Activated naive CD8-positive, alpha-beta T cell treated with anti-CD3 and anti-CD28 coated beads, Interleukin-2, amount 10 ng/mL, durations not matched to agents 7 days and 5 days (primary cell): ENCODE data around the gene SLC8B1. TPM values are rescaled to one million over a fixed set of nuclear protein-coding genes. Genes with fewer than 3 reads are reported as not detected.

Experiments used
- ATAC-seq: fragments of 150-1000 bp; cut with Tn5 transposase; one replicate; pipeline ENCODE4 v1.10.0; 2021; ENCODE audit warnings: low read depth, moderate library complexity
- POLR2A ChIA-PET: fragments of 350-600 bp; sonication (Branson Sonifier 250); formaldehyde crosslinking; loops from one replicate; lab custom pipeline; 2021; ENCODE audit warnings: antibody characterized with exemption; lab: Charles Lee
- DNase-seq: peaks from one replicate; pipeline ENCODE4 v3.0.0; 2021
- H3K27ac Mint-ChIP-seq: one replicate; pipeline ENCODE4 v1.8.0; 2022; ENCODE audit warnings: mild to moderate bottlenecking, mixed read lengths
- H3K27me3 Mint-ChIP-seq: one replicate; pipeline ENCODE4 v1.8.0; 2022; ENCODE audit warnings: mild to moderate bottlenecking, moderate library complexity, mixed read lengths
- H3K36me3 Mint-ChIP-seq: one replicate; pipeline ENCODE4 v1.8.0; 2021; ENCODE audit warnings: mild to moderate bottlenecking, mixed read lengths
- H3K4me1 Mint-ChIP-seq: one replicate; pipeline ENCODE4 v1.8.0; 2021; ENCODE audit warnings: mixed read lengths
- H3K4me3 Mint-ChIP-seq: one replicate; pipeline ENCODE4 v1.8.0; 2022; ENCODE audit warnings: mild to moderate bottlenecking, moderate library complexity, mixed read lengths
- H3K9me3 Mint-ChIP-seq: one replicate; pipeline ENCODE4 v1.8.0; 2021; ENCODE audit warnings: mixed read lengths
- total RNA-seq, 2 experiments: library from RNA; stranded (reverse); gene quantifications; one replicate each; pipeline ENCODE4 v1.2.3, GENCODE V29; 2021

The SLC8B1 gene
- total RNA-seq, 2 experiments from 2014 or later, result 42.1 to 42.4 TPM

GRCh38 chr12:113261847-113262470 is 73.0 kb downstream of the SLC8B1 start:
- Mint-ChIP-seq H3K4me3 (peak overlapping the region; percentile 71), H3K36me3 (peaks cover 22% of the 10 kb centered on the region), H3K4me1 (peaks cover 48% of the 10 kb centered on the region), H3K27me3 (no peaks in the 10 kb centered on the region), H3K9me3 (no peaks in the 10 kb centered on the region), H3K27ac (peak overlapping the region; percentile 92)
- POLR2A ChIA-PET, result interaction anchor here (1.1 to 2.4 kb wide), 3 partner anchors 11 to 54 kb away, joined by 3 to 13 read pairs (median 3); partner anchors contain the start of gene TPCN1
- ATAC-seq, result peak; percentile 88
- DNase-seq, result no peak

- H3K9me3 Mint-ChIP-seq, result no peaks in the 10 kb centered on the region
- no peak overlapping the region for H3K4me3 Mint-ChIP-seq
- DNase-seq (no peak), ATAC-seq (no peak)
- H3K27ac Mint-ChIP-seq, result no peak overlapping the region
- H3K36me3 Mint-ChIP-seq, result peaks cover 15% of the 10 kb centered on the region
- POLR2A ChIA-PET, result interaction anchor here (0.7 to 2.4 kb wide), 3 partner anchors 38 to 282 kb away, joined by 3 to 13 read pairs (median 5); partner anchors contain the start of genes OAS2 and TPCN1
- no peaks in the 10 kb centered on the region for H3K27me3 Mint-ChIP-seq
- H3K4me1 Mint-ChIP-seq, result peaks cover 44% of the 10 kb centered on the region
Measured at GRCh38 chr12:113260636-113261300, 74.1 kb downstream of the SLC8B1 start.

- POLR2A ChIA-PET, result interaction anchor here (1.0 to 2.4 kb wide), 2 partner anchors 38 to 52 kb away, joined by 3 to 13 read pairs; partner anchors contain the start of gene TPCN1
- H3K4me1 Mint-ChIP-seq, result peaks cover 42% of the 10 kb centered on the region
- H3K27ac Mint-ChIP-seq, result peak overlapping the region; percentile 54
- ATAC-seq (no peak), DNase-seq (no peak)
- no peak overlapping the region for H3K4me3 Mint-ChIP-seq
- H3K27me3 Mint-ChIP-seq, result no peaks in the 10 kb centered on the region
- H3K36me3 Mint-ChIP-seq, result peaks cover 14% of the 10 kb centered on the region
- H3K9me3 Mint-ChIP-seq, result no peaks in the 10 kb centered on the region
Measured at GRCh38 chr12:113260127-113260526, 74.8 kb downstream of the SLC8B1 start.

GRCh38 chr12:113257564-113257963 is 77.3 kb downstream of the SLC8B1 start:
- Mint-ChIP-seq H3K9me3 (peaks cover 2% of the 10 kb centered on the region), H3K27me3 (no peaks in the 10 kb centered on the region), H3K27ac (no peak overlapping the region), H3K36me3 (peaks cover 31% of the 10 kb centered on the region), H3K4me3 (no peak overlapping the region), H3K4me1 (peaks cover 25% of the 10 kb centered on the region)
- POLR2A ChIA-PET, result interaction anchor here (0.7 kb wide), 1 partner anchor 24 kb away, joined by 4 read pairs; no protein-coding TSS in a partner anchor
- ATAC-seq, result no peak
- DNase-seq, result no peak

GRCh38 chr12:113254298-113254697 is 80.6 kb downstream of the SLC8B1 start:
- POLR2A ChIA-PET, result interaction anchor here (1.2 kb wide), 1 partner anchor 10 kb away, joined by 3 read pairs; no protein-coding TSS in a partner anchor
- ATAC-seq, result no peak
- DNase-seq, result no peak
- H3K4me3 Mint-ChIP-seq, result no peak overlapping the region
- H3K9me3 Mint-ChIP-seq, result peaks cover 2% of the 10 kb centered on the region
- H3K4me1 Mint-ChIP-seq, result peaks cover 3% of the 10 kb centered on the region
- H3K36me3 Mint-ChIP-seq, result peaks cover 38% of the 10 kb centered on the region
- no peaks in the 10 kb centered on the region for H3K27me3 Mint-ChIP-seq
- H3K27ac Mint-ChIP-seq, result no peak overlapping the region

GRCh38 chr12:113253532-113254285 is 81.2 kb downstream of the SLC8B1 start:
- H3K4me3 Mint-ChIP-seq, result no peak overlapping the region
- no peak for DNase-seq
- H3K4me1 Mint-ChIP-seq, result peaks cover under 1% of the 10 kb centered on the region
- no peak for ATAC-seq
- H3K36me3 Mint-ChIP-seq, result peaks cover 34% of the 10 kb centered on the region
- H3K27ac Mint-ChIP-seq, result no peak overlapping the region
- no peaks in the 10 kb centered on the region for H3K27me3 Mint-ChIP-seq
- H3K9me3 Mint-ChIP-seq, result peaks cover 2% of the 10 kb centered on the region
- POLR2A ChIA-PET, result no interaction called here

GRCh38 chr12:113252494-113252893 is 82.4 kb downstream of the SLC8B1 start:
- H3K4me3 Mint-ChIP-seq, result no peak overlapping the region
- H3K36me3 Mint-ChIP-seq, result peaks cover 30% of the 10 kb centered on the region
- no peaks in the 10 kb centered on the region for H3K27me3 Mint-ChIP-seq
- peaks cover 3% of the 10 kb centered on the region for H3K4me1 Mint-ChIP-seq
- ATAC-seq, result no peak
- peaks cover 2% of the 10 kb centered on the region for H3K9me3 Mint-ChIP-seq
- no peak for DNase-seq
- H3K27ac Mint-ChIP-seq, result no peak overlapping the region
- POLR2A ChIA-PET, result no interaction called here

- Mint-ChIP-seq H3K27ac (no peak overlapping the region), H3K36me3 (peaks cover 30% of the 10 kb centered on the region)
- POLR2A ChIA-PET, result interaction anchor here (1.4 kb wide), 1 partner anchor 10 kb away, joined by 3 read pairs; no protein-coding TSS in a partner anchor
Measured at GRCh38 chr12:113251404-113252070, 83.4 kb downstream of the SLC8B1 start.

GRCh38 chr12:113250045-113250444 is 84.9 kb downstream of the SLC8B1 start:
- no peak overlapping the region for H3K4me3 Mint-ChIP-seq
- H3K9me3 Mint-ChIP-seq, result peaks cover 2% of the 10 kb centered on the region
- H3K36me3 Mint-ChIP-seq, result peaks cover 29% of the 10 kb centered on the region
- POLR2A ChIA-PET, result interaction anchor here (1.4 kb wide), 1 partner anchor 12 kb away, joined by 3 read pairs; no protein-coding TSS in a partner anchor
- no peaks in the 10 kb centered on the region for H3K27me3 Mint-ChIP-seq
- ATAC-seq (no peak), DNase-seq (no peak)
- H3K4me1 Mint-ChIP-seq, result peaks cover 3% of the 10 kb centered on the region
- H3K27ac Mint-ChIP-seq, result no peak overlapping the region

More at GRCh38 chr12:113251404-113252070, 83.4 kb downstream of the SLC8B1 start:
- ATAC-seq (no peak), DNase-seq (no peak)
- no peaks in the 10 kb centered on the region for H3K27me3 Mint-ChIP-seq
- peaks cover 3% of the 10 kb centered on the region for H3K4me1 Mint-ChIP-seq
- H3K9me3 Mint-ChIP-seq, result peaks cover 2% of the 10 kb centered on the region
- no peak overlapping the region for H3K4me3 Mint-ChIP-seq

GRCh38 chr12:113249546-113249945 is 85.4 kb downstream of the SLC8B1 start:
- POLR2A ChIA-PET, result no interaction called here
- peaks cover 6% of the 10 kb centered on the region for H3K4me1 Mint-ChIP-seq
- no peaks in the 10 kb centered on the region for H3K27me3 Mint-ChIP-seq
- H3K9me3 Mint-ChIP-seq, result peaks cover 2% of the 10 kb centered on the region
- no peak overlapping the region for H3K4me3 Mint-ChIP-seq
- ATAC-seq (no peak), DNase-seq (no peak)
- H3K27ac Mint-ChIP-seq, result no peak overlapping the region
- H3K36me3 Mint-ChIP-seq, result peaks cover 26% of the 10 kb centered on the region

GRCh38 chr12:113248842-113249435 is 86.0 kb downstream of the SLC8B1 start:
- Mint-ChIP-seq H3K27me3 (no peaks in the 10 kb centered on the region), H3K4me1 (peaks cover 6% of the 10 kb centered on the region), H3K36me3 (peaks cover 22% of the 10 kb centered on the region), H3K4me3 (no peak overlapping the region), H3K27ac (no peak overlapping the region), H3K9me3 (peaks cover 2% of the 10 kb centered on the region)
- POLR2A ChIA-PET, result no interaction called here
- DNase-seq (no peak), ATAC-seq (no peak)
